Mesothelial cell of epicardium (in vitro differentiated cells): ENCODE data around the gene NXPH4. TPM values are rescaled to one million over a fixed set of nuclear protein-coding genes. Genes with fewer than 3 reads are reported as not detected.
A peak's percentile ranks its signal among the peaks of the same experiment; 100 is the strongest.

ENCODE experiments used
- DNase-seq, 2 experiments: peaks; one replicate each; pipeline ENCODE4 v3.0.0; 2021; ENCODE audit warnings: low spot score in 2 of 2; ENCODE audit not compliant: unreplicated experiment in 2 of 2
- H3K27ac Mint-ChIP-seq: 2 replicates; pipeline ENCODE4 v1.8.0; 2021; ENCODE audit warnings: mixed read lengths
- H3K27me3 Mint-ChIP-seq: 2 replicates; pipeline ENCODE4 v1.8.0; 2021; ENCODE audit warnings: low read depth, mixed read lengths
- H3K36me3 Mint-ChIP-seq: 2 replicates; pipeline ENCODE4 v1.8.0; 2021; ENCODE audit warnings: mixed read lengths
- H3K4me1 Mint-ChIP-seq: 2 replicates; pipeline ENCODE4 v1.8.0; 2021; ENCODE audit warnings: mixed read lengths
- H3K4me3 Mint-ChIP-seq: 2 replicates; pipeline ENCODE4 v1.8.0; 2021; ENCODE audit warnings: mild to moderate bottlenecking, moderate library complexity, mixed read lengths
- H3K9me3 Mint-ChIP-seq: 2 replicates; pipeline ENCODE4 v1.8.0; 2021; ENCODE audit warnings: mixed read lengths
- total RNA-seq: library from RNA; stranded (reverse); gene quantifications from 3 replicates; pipeline ENCODE4 v1.2.1, GENCODE V29; 2021
- TF ChIP-seq, protein P1 (sequence below): fragments of 200-600 bp; sonication (generic); IDR thresholded peaks from one replicate; pipeline ENCODE4 v1.5.0; 2021; ENCODE audit warnings: antibody characterized with exemption; ENCODE audit not compliant: unreplicated experiment

Gene NXPH4
- total RNA-seq, 1 donor from 2014 or later = 3.8 TPM

DNA sequence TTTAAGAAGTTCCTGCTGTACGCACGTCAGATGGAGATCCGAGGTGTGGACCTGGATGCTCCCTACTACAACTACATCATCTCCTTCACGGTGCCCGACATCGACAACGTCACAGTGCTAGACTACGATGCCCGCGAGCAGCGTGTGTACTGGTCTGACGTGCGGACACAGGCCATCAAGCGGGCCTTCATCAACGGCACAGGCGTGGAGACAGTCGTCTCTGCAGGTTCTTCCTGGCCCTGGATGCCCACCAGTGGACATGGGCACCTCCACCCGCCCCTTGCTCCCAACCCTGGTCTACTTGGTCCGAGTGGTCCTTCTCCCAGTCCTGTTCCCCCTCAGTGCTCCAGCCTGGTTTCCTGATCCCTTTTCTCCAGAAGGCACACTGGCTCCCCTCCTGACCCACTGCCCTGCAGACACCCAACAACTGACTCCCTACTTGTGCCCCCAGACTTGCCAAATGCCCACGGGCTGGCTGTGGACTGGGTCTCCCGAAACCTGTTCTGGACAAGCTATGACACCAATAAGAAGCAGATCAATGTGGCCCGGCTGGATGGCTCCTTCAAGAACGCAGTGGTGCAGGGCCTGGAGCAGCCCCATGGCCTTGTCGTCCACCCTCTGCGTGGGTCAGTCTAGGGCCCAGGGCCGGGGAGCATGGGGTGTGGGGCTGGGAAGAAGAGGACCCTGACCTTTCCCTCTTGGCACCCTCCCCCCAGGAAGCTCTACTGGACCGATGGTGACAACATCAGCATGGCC, 37.1 kb upstream of the NXPH4 start:
- Mint-ChIP-seq H3K4me3 (no peak overlapping the region), H3K27ac (no peak overlapping the region), H3K4me1 (peaks cover 13% of the 10 kb centered on the region), H3K9me3 (no peaks in the 10 kb centered on the region), H3K27me3 (no peaks in the 10 kb centered on the region), H3K36me3 (peaks cover 28% of the 10 kb centered on the region)
- TF ChIP-seq, protein P1, sequence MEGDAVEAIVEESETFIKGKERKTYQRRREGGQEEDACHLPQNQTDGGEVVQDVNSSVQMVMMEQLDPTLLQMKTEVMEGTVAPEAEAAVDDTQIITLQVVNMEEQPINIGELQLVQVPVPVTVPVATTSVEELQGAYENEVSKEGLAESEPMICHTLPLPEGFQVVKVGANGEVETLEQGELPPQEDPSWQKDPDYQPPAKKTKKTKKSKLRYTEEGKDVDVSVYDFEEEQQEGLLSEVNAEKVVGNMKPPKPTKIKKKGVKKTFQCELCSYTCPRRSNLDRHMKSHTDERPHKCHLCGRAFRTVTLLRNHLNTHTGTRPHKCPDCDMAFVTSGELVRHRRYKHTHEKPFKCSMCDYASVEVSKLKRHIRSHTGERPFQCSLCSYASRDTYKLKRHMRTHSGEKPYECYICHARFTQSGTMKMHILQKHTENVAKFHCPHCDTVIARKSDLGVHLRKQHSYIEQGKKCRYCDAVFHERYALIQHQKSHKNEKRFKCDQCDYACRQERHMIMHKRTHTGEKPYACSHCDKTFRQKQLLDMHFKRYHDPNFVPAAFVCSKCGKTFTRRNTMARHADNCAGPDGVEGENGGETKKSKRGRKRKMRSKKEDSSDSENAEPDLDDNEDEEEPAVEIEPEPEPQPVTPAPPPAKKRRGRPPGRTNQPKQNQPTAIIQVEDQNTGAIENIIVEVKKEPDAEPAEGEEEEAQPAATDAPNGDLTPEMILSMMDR = no peak
- no peak for DNase-seq

DNA sequence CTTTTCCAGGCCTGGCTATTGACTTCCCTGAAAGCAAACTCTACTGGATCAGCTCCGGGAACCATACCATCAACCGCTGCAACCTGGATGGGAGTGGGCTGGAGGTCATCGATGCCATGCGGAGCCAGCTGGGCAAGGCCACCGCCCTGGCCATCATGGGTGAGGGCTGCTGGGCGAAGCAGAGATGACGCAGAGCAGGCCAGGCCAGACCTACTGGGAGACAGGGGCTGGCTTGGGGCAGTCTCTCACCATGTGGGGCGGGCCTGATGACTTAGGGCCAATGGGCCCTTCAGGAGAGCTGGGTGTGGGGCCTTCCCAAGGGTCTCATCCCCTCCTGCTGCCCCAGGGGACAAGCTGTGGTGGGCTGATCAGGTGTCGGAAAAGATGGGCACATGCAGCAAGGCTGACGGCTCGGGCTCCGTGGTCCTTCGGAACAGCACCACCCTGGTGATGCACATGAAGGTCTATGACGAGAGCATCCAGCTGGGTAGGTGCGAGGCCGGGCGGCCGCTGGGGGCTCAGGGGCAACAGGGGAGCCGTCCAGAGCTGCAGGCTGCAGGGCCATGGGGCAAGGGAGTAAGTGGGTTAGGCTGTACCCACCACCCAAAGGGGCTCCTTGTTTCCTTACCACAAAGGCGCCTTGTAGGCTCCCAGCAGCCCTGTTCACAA, 36.1 kb upstream of the NXPH4 start:
- DNase-seq = no peak
- Mint-ChIP-seq H3K27me3 (no peaks in the 10 kb centered on the region), H3K36me3 (peaks cover 30% of the 10 kb centered on the region), H3K4me1 (peaks cover 13% of the 10 kb centered on the region), H3K27ac (no peak overlapping the region), H3K4me3 (no peak overlapping the region), H3K9me3 (no peaks in the 10 kb centered on the region)
- TF ChIP-seq, protein P1 = no peak

DNA sequence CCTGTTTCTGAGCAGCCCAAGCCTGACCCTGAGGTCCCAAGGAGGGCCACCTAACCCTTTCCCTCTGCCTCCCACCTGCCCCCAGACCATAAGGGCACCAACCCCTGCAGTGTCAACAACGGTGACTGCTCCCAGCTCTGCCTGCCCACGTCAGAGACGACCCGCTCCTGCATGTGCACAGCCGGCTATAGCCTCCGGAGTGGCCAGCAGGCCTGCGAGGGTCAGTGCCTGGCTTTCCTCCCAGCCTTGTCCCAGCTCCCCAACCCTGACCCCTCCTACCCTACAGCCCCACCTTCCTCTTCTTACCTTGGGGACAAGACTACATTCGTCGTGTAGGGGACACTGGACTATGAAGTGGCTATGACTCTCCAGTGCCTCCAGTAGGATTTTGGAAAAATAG, 35.5 kb upstream of the NXPH4 start:
- Mint-ChIP-seq H3K27ac (peak overlapping the region; percentile 1), H3K36me3 (peaks cover 27% of the 10 kb centered on the region), H3K4me3 (no peak overlapping the region), H3K27me3 (no peaks in the 10 kb centered on the region), H3K4me1 (peaks cover 13% of the 10 kb centered on the region), H3K9me3 (no peaks in the 10 kb centered on the region)
- TF ChIP-seq, protein P1 = no peak
- DNase-seq = no peak

DNA sequence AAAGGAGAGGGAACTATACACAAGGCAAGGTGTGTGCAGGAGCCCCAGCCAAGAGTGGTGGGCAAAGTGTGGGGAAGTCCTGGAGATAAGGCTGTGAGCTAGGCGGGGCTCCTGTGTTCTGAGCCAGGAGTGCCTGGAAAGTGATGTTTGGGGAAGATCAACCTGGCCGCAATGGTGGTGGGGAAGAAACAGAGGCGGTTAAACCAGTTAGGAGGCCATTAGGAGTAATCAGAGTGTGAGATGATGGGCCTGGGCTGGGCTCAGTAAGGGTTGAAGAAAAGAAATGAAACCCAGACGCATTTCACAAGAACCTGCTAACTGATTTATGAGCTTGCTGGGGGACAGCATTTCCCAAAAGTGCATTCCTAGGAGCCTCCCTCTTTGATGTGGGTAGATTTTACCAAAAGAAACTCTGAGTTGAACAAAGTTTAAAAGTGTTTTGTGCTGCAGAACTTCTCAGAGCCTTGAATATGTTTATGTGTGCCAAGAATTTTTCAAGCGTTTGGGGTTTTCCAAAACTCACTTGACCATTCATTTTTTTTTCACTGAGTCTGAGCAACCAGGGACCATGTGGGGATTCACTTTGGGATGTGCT, 34.9 kb upstream of the NXPH4 start:
- Mint-ChIP-seq H3K9me3 (no peaks in the 10 kb centered on the region), H3K27me3 (no peaks in the 10 kb centered on the region), H3K36me3 (peaks cover 27% of the 10 kb centered on the region), H3K27ac (peak overlapping the region; percentile 1), H3K4me1 (peaks cover 13% of the 10 kb centered on the region), H3K4me3 (no peak overlapping the region)
- TF ChIP-seq, protein P1 = no peak
- DNase-seq = no peak

DNA sequence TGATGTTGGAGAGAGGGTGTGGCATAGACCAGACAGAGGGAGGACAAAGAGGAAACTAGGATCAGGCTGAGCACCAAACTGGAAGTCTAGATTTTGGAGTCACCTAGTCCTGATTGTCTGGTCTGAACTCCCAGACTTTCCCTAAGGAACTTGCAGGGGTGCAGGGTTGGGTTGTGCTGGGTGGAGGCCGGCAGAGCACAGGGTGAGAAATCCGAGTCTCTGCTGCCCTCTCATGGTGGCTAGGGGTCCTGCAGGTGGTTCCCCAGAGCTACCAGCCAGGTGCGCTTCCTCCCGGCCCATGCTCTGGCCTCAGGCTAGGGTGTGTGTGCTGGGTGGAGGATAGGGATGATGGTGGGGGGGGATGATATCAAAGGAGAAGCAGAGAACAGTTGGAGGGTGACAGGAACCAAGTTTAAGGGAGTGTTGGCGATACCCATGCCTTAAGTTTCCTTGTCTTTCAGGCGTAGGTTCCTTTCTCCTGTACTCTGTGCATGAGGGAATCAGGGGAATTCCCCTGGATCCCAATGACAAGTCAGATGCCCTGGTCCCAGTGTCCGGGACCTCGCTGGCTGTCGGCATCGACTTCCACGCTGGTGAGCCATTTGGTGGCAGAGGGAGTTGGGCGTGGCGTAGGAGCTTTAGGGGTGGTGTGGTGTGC, 33.5 kb upstream of the NXPH4 start:
- no peak overlapping the region for H3K4me3 Mint-ChIP-seq
- H3K27ac Mint-ChIP-seq = peak overlapping the region; percentile 80
- no peaks in the 10 kb centered on the region for H3K9me3 Mint-ChIP-seq
- H3K4me1 Mint-ChIP-seq = peaks cover 13% of the 10 kb centered on the region
- peak; percentile 60 to 89 for DNase-seq
- H3K36me3 Mint-ChIP-seq = peaks cover 35% of the 10 kb centered on the region
- H3K27me3 Mint-ChIP-seq = no peaks in the 10 kb centered on the region
- TF ChIP-seq, protein P1 = peak; percentile 80
